ENCODE measurements around the gene SEL1L. TPM values are rescaled to one million over a fixed set of nuclear protein-coding genes. Genes with fewer than 3 reads are reported as not detected.

SEL1L gene
- total RNA-seq, 1 experiment from 2014 or later: 41.4 TPM

DNA sequence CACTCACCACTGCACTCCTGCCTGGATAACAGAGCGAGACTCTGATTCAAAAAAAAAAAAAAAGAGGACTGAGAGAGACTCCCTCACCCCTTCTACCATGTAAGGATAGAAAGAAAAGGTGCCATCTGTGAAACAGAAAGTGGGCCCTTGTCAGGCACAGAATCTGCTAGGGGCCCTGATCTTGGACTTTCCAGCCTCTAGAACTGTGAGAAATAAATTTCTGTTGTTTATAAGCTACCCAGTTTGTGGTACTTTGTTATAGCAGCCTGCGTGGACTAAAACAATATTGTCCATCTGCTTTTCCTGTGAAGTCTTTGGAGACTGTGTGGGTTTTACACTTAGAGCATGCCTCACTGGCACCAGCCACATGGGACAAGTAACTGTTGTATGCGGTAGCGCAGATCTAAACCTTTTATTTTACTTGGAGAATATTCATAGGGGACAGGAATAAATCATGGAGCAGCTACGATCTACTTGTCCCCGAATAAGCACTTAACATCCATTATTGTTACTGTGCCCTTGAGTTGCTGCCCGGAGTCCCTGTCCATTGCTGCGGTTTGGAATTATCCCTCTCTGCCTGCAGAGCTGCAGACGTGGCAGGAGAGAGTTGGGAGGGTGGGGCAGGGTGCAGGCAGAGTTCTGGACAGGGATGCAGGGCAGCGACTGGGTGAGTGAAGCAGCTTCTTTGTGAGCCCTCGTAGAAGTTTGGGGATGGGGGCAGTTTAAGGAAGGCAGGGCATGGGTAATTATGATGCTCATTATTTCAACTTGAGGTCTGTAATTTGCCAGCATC lies 81.1 kb downstream of the SEL1L start:
- Histone ChIP-seq H3K9me2 (ENCODE audit: insufficient read depth) (no peaks in the 10 kb centered on the region), H3K79me2 (ENCODE audit: insufficient read depth, low read length) (no peaks in the 10 kb centered on the region), H3K4me3 (replicated peaks in 1 of 2; ENCODE audit: low read depth in 1 of 2, low read length in 2 of 2) (no peak overlapping the region), H3K9me3 (ENCODE audit: control insufficient read depth in 1 of 2, insufficient read depth in 1 of 2, low read depth in 1 of 2, low read length in 2 of 2) (no peaks in the 10 kb centered on the region), H3K27me3 (ENCODE audit: insufficient read depth, low read length) (no peaks in the 10 kb centered on the region; the same call in 1 of the 2 replicates), H3K4me2 (ENCODE audit: low read length) (peak overlapping the region; percentile 23; the same call in 1 of the 2 replicates), H3K4me1 (ENCODE audit: control insufficient read depth in 1 of 2, insufficient read depth in 2 of 2, low read length in 2 of 2) (no peaks in the 10 kb centered on the region), H3K9ac (ENCODE audit: low read length) (no peak overlapping the region), H4K20me1 (ENCODE audit: insufficient read depth) (no peaks in the 10 kb centered on the region), H2AFZ (ENCODE audit: low read depth, low read length, poor library complexity, severe bottlenecking) (peak overlapping the region; percentile 12), H3K36me3 (ENCODE audit: control insufficient read depth in 1 of 2, insufficient read depth in 2 of 2, low read length in 2 of 2) (no peaks in the 10 kb centered on the region), H3K27ac (ENCODE audit: low read depth, low read length) (no peak overlapping the region)
- no peak for DNase-seq (ENCODE audit: low read depth, low spot score)
- POLR2A ChIA-PET: interaction anchor here (0.7 to 1.7 kb wide), 2 partner anchors 16 to 183 kb away, joined by 3 to 6 read pairs; no protein-coding TSS in a partner anchor
- RAD21 ChIA-PET (ENCODE audit: low non-redundant PET in 1 of 2, low total read pairs in 2 of 2, uncharacterized antibody in 2 of 2, unreplicated experiment in 2 of 2): interaction anchor here in 1 of 2 experiments (0.6 to 2.5 kb wide), 2 partner anchors 183 to 189 kb away, joined by 4 to 24 read pairs; no protein-coding TSS in a partner anchor
- intact Hi-C loops (cut with micrococcal nuclease): loop anchor here (1.0 kb wide), 1 partner anchor 183 kb away; no protein-coding TSS in a partner anchor
- CTCF ChIA-PET: interaction anchor here (1.5 to 6.8 kb wide), 4 partner anchors 16 to 455 kb away, joined by 5 to 93 read pairs (median 11); no protein-coding TSS in a partner anchor
- ATAC-seq: peak; percentile 56
- no TSS peak for BruUV-seq (replicated peaks)
- TF ChIP-seq, protein P1, sequence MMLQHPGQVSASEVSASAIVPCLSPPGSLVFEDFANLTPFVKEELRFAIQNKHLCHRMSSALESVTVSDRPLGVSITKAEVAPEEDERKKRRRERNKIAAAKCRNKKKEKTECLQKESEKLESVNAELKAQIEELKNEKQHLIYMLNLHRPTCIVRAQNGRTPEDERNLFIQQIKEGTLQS (IDR thresholded peaks at IDR 0.05): no peak
- TF ChIP-seq CBX3 (IDR thresholded peaks at IDR 0.05; ENCODE audit: low read depth) (no peak), SP1 (IDR thresholded peaks at IDR 0.05; ENCODE audit: low read depth) (no peak), EZH2phosphoT487 (IDR thresholded peaks at IDR 0.05; ENCODE audit: borderline replicate concordance) (no peak), CEBPB (IDR thresholded peaks at IDR 0.05; ENCODE audit: low read depth) (no peak), ZNF274 (IDR thresholded peaks at IDR 0.05; ENCODE audit: low read depth, low read length) (no peak), SRF (IDR thresholded peaks at IDR 0.05; ENCODE audit: low read depth) (no peak), YY1 (IDR thresholded peaks at IDR 0.05; ENCODE audit: extremely low read depth, insufficient replicate concordance, low read depth, low read length) (no peak), TCF7L2 (IDR thresholded peaks at IDR 0.05; ENCODE audit: borderline replicate concordance, extremely low read depth, insufficient read depth, insufficient read length) (no peak), JUND (IDR thresholded peaks at IDR 0.05) (no peak), POLR2AphosphoS5 (IDR thresholded peaks at IDR 0.05; ENCODE audit: low read depth, low read length) (no peak)
- TF ChIP-seq, protein P2, sequence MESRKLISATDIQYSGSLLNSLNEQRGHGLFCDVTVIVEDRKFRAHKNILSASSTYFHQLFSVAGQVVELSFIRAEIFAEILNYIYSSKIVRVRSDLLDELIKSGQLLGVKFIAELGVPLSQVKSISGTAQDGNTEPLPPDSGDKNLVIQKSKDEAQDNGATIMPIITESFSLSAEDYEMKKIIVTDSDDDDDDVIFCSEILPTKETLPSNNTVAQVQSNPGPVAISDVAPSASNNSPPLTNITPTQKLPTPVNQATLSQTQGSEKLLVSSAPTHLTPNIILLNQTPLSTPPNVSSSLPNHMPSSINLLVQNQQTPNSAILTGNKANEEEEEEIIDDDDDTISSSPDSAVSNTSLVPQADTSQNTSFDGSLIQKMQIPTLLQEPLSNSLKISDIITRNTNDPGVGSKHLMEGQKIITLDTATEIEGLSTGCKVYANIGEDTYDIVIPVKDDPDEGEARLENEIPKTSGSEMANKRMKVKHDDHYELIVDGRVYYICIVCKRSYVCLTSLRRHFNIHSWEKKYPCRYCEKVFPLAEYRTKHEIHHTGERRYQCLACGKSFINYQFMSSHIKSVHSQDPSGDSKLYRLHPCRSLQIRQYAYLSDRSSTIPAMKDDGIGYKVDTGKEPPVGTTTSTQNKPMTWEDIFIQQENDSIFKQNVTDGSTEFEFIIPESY (IDR thresholded peaks at IDR 0.05; ENCODE audit: extremely low read depth, insufficient replicate concordance, low read length): no peak
- TF ChIP-seq, protein P3, sequence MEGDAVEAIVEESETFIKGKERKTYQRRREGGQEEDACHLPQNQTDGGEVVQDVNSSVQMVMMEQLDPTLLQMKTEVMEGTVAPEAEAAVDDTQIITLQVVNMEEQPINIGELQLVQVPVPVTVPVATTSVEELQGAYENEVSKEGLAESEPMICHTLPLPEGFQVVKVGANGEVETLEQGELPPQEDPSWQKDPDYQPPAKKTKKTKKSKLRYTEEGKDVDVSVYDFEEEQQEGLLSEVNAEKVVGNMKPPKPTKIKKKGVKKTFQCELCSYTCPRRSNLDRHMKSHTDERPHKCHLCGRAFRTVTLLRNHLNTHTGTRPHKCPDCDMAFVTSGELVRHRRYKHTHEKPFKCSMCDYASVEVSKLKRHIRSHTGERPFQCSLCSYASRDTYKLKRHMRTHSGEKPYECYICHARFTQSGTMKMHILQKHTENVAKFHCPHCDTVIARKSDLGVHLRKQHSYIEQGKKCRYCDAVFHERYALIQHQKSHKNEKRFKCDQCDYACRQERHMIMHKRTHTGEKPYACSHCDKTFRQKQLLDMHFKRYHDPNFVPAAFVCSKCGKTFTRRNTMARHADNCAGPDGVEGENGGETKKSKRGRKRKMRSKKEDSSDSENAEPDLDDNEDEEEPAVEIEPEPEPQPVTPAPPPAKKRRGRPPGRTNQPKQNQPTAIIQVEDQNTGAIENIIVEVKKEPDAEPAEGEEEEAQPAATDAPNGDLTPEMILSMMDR (IDR thresholded peaks at IDR 0.05 in 2 of 3, conservative IDR thresholded peaks at IDR 0.05 in 1 of 3; ENCODE audit: borderline replicate concordance in 1 of 3, insufficient read depth in 1 of 3, low read depth in 2 of 3, low read length in 2 of 3): no peak
